Stimulated activated CD8-positive, alpha-beta memory T cell treated with anti-CD3 and anti-CD28 coated beads, Interleukin-4, amount 100 ng/mL, for 24 hours (primary cell): Measurements from ENCODE around the gene KLHDC9.

ENCODE experiments used
- DNase-seq: peaks from one replicate; pipeline ENCODE4 v3.0.0-alpha.2; 2020; ENCODE audit warnings: low read depth

KLHDC9 gene

DNA sequence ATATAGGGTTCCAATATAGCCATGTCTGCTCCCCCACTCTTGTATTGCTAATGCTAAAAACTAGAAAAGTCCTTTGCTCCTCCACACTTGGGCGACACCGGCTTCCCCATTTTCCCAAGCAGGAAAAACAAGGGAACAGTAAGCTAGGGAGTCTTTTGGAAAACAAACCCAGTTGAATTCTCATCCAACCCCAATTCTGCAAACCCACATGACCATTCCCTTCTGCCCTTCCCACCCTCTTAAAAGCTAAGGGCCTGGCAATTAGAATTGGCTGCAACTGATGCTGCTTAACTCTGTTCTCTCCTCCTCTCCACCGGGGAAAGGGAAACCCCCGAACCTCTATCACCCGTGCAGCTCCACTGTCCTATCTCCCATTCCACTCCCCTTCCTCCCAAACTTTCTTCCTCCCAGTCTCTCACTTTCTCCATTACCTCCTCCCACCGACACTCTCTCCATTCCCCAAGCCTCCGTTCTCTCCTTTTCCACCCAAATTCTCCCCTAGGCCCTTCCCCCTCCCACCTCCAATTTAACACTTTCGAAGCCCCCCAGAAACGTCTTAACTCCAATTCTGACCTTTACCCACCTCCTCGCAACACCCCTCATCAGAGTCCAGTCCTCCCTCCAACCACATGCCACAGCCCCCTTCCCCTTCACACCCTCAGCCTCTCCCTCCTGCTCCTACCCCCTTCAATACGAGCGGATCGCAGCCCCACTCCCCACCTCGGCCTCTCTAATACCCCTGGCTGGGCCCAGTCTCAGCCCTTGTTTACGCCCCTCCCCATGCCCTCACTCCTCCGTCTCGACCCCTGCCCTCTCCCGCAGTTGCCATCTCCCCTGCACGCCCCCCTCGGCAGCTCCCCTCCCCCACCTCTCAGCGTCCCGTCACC is 33.6 kb downstream of the KLHDC9 start:
- no peak for DNase-seq

DNA sequence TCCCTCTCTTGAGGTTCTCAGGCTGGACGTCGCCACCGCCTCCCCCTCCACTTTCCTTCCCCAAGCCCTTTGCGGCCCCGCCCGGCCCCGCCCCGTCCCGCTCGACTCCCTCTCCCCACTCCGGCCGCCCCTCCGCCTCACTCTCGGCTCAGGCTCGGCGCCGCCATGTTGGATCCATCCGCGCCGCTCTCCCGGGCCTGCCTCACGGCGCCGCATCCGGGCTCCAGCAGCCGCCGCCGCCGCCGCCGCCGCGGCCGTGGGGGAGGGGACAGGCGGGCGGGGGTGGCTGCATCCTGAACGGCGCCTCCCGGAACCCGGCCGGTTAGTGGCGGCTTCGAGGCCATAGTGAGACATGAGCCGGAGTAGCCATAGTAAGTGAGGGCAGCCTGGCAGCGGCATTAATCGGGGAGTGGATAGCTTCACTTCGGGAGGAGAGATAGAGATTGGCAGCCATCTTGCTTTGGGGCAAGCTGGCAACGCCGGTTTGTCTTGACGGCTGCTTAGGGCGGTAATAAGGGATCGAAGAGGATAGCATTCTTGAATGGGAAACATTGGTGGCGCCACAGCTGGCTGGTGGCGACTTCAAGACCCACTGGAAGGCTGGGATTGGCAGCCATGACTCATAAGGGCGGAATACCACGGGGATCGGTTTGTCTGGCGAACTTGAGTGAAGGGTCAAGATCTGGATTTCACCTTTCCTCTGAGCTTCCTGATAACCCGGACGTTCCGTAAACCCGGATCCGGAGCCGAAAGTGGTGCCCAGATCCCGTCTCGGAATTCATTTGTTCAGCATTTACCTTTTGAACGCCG is 34.5 kb downstream of the KLHDC9 start, which contains the start of gene DEDD:
DEDD (minus strand) TSS at position 258 of the 810 bp plus-strand sequence. CDS start 8,205 bp downstream, outside the sequence.
- DNase-seq: peak; percentile 81

DNA sequence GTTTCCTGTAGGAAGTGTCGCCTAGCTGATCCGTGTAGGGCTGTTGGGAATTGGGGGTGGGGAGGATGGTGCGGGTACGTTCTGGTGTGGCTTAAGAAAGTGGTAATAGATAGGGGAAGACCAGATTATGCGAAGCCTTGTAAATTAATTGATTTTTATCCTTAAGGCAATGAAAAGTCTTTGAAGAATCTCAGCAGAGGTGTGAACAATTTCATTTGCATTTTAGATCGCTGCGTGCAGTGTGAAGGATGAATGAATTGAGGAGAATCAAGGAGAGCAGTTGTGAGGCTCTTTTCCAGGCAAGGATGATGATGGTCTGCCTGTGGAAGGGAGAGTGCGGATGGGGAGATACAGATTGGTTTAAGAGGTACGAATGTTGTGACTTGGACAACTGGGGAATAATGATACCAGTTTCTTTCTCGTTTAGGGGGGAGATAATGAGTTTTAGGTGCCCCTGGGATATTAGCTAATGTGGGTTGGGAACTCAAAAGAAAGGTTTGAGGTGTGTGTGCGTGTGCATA is 35.1 kb downstream of the KLHDC9 start:
- no peak for DNase-seq

DNA sequence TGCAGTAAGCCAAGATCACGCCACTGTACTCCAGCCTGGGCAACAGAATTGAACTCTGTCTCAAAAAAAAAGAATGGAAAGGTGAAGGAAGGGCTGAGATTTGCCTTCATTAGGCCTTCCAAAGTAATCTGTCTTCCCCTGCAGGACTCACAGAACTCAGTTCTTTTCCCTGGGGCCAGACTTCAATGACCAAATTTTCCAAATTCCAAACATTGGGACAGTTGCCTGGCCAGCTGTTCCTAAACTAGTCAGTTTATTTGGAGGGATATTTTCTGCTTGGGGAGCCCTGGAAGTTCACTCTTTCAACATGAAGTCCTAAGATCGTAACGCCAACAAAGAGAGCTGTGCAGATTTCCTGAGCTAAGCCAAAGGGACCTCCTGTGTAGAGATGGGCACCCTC is 39.7 kb downstream of the KLHDC9 start:
- DNase-seq: no peak

DNA sequence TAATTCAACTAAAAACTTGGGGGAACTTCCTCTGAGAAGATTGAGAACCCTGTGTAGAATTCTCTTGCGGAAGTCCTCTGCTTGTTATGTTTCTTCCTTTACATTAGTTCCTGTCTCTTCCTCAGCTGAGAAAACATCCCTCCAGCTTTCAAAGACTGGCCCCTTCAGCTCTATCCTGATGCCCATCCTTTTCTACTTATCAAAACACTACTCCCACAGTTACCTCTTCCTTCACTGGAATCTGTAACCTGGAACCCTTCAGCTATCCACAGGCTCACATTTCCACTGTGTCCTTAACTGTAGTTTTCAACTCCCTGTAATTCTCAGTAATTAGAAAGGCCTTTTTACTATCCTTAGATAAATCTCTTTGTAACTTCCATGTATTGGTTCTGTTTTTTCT is 40.3 kb downstream of the KLHDC9 start:
- DNase-seq: no peak

DNA sequence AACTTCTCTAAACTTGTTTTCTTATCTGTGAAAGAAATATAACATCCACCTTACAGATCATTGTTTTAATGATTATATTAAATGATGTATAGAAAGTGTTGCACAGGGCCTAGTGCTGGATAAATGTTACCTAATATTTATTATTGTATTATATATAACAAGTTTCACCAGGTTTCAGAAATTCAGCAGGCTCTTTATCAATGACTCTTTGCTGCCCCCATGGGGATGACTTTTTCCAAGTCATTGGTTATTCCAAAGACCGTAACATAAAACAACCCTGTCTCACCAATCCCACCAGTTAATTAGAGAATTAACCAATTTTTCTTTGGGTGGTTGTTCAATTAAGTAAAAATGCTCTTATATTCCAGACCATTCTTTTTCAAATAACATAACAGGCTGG is 41.6 kb downstream of the KLHDC9 start:
- no peak for DNase-seq

DNA sequence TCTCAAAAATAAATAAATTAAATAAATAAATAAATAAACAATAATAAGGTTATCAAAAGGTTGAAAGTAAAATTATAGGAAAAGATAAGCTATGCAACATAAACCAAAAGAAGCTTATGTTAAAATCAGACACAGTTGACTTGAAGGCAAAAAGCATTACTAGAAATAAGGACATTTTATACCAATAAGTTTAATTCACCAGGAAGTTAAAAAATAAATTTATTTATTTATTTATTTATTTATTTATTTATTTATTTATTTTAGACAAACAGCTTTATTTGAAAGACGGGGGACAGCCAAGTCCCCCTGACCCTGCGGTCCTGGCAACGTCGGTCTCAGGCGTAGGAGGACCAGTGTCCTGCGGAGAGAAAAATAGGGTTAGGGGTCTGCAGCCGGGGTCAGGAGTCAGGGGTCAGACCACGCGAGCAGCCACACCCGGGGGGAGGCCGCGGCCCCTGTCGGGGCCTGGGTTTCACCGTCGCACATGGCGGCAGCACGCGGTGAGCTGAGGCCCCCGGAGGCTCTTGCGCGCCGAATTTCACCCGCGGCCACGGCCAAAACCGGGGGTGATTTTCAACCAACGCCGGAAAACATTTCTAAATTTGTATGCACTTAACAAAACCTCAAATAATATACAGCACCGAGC is 42.7 kb downstream of the KLHDC9 start:
- no peak for DNase-seq

DNA sequence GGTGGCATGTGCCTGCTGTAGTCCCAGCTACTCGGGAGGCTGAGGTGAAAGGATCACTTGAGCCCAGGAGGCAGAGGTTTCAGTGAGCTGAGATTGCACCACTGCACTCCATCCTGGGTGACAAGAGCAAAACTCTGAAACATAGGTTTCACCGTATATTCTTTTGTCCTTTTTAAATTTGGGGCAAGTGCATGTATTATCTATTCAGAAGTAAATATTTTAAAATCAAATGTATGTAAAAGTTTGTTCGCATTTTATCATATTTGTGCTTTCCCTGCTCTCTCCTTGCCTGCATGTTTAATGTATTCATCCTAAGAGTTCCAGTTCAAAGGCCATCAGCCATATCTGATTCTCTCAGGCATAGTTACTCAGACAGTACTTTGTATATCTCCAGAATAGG is 47.7 kb downstream of the KLHDC9 start:
- no peak for DNase-seq
